Left renal cortex interstitium (tissue), 4 donors: ENCODE measurements around the gene CUL2. TPM values are rescaled to one million over a fixed set of nuclear protein-coding genes. Genes with fewer than 3 reads are reported as not detected.

ENCODE experiments used
- DNase-seq, 4 donors: peaks; one replicate each; pipeline ENCODE4 v3.0.0-alpha.2; 2013; ENCODE audit warnings: low read depth in 4 of 4, low spot score in 2 of 4, missing footprints in 1 of 4
- polyA plus RNA-seq, 4 donors: library from polyadenylated mRNA; unstranded; fragments of 120-200 nt; gene quantifications; one replicate each; pipeline ENCODE4 v1.2.1, GENCODE V29; 2013; ENCODE audit not compliant: insufficient read length in 4 of 4

CUL2 gene
- polyA plus RNA-seq: 10 to 100 TPM; 37.6 to 43.7 (median 39.8) TPM

DNA sequence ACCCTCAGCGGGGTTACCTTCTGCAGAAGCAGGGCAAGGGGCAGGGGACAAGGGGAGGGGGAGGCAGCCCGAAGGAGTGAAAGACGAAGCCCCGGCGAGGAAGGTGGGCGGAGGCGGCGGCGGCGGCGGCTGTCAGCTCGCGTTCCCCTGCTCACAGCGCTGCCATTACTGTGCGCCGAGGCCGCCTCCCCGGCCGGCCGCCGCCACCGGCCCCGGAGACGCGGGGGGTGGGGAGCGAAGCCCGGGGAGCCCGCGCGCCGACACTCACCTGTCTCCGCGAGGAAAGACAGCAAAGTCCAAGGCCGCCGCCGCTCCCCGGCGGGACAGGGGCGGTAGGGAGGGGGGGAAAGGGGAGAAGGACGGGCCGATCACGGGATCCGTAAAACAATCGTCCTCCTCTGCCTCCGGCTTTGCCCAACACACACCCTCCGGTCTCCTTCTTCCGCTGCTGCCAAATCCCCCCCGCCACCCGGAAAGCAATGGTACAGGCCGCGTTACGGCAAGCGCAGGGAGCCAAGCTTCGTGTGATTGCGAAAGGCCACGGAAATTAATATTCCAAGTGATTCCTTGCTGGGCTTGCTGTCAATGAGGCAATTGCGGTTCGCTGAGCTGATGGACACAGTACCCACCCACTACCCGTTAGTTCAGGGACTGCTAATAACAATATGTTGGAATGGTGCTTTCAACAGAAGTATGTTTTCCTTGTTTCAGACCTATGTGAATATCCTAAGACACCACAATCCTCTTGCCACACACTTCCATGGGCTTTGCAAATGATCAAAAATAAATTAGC lies at the start of gene CUL2:
Gene CUL2 (minus strand): TSS at position 180 of the 793 bp plus-strand sequence. CDS start 19,024 bp downstream, outside the sequence.
- DNase-seq: peak; percentile 88 to 96 (median 92)

GRCh38 chr10:35136263-35136815 lies 46.2 kb upstream of the CUL2 start:
- DNase-seq: no peak

- no peak for DNase-seq
These were observed 45.7 kb upstream of the CUL2 start for GRCh38 chr10:35135861-35136260.

- no peak for DNase-seq
These were observed 43.4 kb upstream of the CUL2 start for GRCh38 chr10:35133586-35133985.

- DNase-seq: no peak
These were observed 42.6 kb upstream of the CUL2 start for GRCh38 chr10:35132727-35133126.

DNA sequence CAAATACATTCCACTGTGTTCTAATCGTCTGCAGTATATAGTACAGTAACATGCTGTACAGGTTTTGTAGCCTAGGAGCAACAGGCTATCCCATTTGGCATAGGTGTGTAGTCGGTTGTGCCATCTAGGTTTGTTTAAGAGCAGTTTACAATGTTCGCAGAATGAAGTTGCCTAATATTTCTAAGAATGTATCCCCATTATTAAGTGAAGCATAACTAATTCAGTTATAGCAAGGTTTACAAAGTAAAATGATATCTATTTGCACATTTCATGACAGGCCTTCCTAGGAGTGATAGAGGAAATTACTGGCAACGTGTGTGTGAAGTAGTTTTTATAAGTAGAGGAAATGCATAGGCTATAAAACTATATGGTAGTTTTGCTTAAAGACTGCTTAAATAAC lies 40.5 kb upstream of the CUL2 start:
- no peak for DNase-seq

GRCh38 chr10:35129185-35129674 lies 39.1 kb upstream of the CUL2 start:
- no peak for DNase-seq

GRCh38 chr10:35127289-35127891 lies 37.2 kb upstream of the CUL2 start:
- peak; percentile 53 to 66 (median 54) for DNase-seq

- DNase-seq: peak; percentile 88 to 94 (median 92)
These were observed 36.6 kb upstream of the CUL2 start, which contains the start of gene CREM for GRCh38 chr10:35126530-35127288. Gene CREM, plus strand, starts transcription at chr10:35126846. Its CDS starts 10,990 bp downstream, at chr10:35137836.

GRCh38 chr10:35126062-35126529 lies 36.0 kb upstream of the CUL2 start:
- DNase-seq: peak in 1 of 4 donors; percentile 25

GRCh38 chr10:35124540-35124939 lies 34.4 kb upstream of the CUL2 start:
- no peak for DNase-seq

DNA sequence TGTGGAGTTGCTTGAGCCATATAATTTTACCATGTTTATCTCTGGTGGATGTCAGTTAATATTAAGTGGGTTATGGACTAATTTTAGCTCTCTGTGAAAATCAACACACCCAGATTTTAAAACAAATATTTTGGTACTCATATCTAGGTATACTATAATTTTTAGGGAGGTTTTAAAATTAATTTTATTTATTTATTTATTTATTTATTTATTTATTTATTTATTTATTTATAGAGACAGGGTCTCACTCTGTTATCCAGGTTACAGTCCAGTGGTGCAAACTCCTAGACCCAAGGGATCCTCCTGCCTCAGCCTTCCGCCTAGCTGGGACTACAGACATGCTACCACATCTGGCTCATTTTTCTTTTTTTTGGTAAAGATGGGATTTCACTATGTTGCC lies 29.2 kb upstream of the CUL2 start:
- no peak for DNase-seq

- DNase-seq: no peak
These were observed 22.4 kb upstream of the CUL2 start for GRCh38 chr10:35112571-35112970.

- no peak for DNase-seq
These were observed 13.7 kb upstream of the CUL2 start for GRCh38 chr10:35103882-35104281.

- DNase-seq: no peak
These were observed 7.4 kb upstream of the CUL2 start for GRCh38 chr10:35097510-35097909.

DNA sequence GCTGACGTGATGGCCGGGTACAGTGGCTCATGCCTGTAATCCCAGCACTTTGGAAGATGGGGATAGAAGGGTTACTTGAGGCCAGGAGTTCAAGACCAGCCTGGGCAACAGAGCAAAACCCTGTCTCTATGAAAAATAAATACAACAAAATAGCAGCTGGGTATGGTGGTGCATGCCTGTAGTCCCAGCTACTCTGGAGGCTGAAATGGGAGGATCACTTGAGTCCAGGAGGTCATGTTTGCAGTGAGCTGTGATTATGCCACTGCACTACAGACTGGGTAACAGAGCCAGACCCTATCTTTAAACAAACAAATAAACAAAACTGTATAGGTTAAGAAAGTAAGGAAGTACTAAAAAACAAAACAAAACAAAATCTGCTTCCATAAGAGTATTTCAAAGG lies 6.2 kb upstream of the CUL2 start:
- no peak for DNase-seq

GRCh38 chr10:35092851-35093250 lies 2.7 kb upstream of the CUL2 start:
- no peak for DNase-seq

DNA sequence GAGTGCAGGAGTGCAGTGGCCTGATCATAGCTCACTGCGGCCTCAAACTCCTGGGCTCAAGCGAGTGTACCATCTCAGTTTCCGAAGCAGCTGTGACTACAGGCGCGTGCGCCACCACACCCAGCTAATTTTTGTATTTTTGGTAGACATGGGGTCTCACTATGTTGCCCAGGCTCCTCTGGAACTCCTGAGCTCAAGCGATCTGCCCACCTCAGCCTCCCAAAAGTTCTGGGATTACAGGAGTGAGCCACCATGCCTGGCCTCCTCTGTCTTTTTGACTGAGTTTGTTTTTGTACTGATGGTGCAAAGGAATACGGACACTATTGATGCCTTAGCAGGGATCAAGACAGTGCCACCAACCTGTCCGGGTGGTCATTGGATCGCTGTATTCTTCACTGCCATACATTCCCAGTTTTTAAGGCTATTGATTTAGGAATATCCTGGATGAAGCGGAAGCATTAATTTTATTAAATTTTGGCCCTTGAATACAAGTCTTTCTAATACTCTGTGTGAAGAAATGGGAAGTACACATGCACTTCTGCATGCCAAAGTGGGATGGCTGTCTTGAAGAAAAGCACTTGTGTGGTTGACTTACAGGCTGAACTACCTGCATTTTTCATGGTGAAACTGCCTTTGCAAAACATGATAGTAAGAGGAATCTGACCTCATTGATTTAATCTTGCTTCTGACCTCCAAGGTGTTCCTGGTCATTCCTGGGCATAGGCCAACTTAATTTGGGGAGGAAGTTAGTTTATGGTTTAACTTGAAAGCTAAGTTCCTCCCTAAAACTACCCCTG lies 2.1 kb upstream of the CUL2 start:
- DNase-seq: no peak

DNA sequence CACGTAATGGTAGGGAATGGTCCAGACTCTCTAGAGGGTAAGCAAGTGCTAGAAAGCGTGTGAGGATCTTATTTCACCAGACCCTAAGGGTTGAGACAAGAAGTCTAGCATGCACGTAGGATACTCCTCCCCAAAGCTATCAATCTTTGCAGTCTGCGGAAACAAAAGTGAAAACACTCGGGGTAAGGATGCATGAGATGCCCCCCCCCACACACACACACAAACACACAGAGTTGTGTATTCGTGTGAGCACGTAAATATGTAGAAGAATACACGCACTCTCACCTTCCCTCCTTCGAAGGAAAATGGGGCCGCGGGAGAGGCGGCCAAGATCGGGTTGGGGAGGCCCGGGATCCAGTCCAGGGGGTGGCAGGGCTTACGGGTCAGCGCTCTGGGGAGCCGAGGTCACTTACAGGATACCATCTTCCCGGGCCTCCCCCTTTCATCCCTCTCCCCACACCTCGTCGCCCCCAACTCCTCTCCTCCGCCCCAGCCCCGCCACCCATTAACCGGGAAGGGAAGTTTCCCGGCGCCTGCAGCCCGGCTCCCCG lies 455 bp downstream of the CUL2 start:
- DNase-seq: peak in 2 of 4 donors; percentile 13 to 43
